ENCODE data around the gene RASA4B.
"Not testable (repeated sequence)": the region's sequence is repeated elsewhere in the genome, so short reads cannot be mapped to it uniquely, and the experiment has no call there.

DNA sequence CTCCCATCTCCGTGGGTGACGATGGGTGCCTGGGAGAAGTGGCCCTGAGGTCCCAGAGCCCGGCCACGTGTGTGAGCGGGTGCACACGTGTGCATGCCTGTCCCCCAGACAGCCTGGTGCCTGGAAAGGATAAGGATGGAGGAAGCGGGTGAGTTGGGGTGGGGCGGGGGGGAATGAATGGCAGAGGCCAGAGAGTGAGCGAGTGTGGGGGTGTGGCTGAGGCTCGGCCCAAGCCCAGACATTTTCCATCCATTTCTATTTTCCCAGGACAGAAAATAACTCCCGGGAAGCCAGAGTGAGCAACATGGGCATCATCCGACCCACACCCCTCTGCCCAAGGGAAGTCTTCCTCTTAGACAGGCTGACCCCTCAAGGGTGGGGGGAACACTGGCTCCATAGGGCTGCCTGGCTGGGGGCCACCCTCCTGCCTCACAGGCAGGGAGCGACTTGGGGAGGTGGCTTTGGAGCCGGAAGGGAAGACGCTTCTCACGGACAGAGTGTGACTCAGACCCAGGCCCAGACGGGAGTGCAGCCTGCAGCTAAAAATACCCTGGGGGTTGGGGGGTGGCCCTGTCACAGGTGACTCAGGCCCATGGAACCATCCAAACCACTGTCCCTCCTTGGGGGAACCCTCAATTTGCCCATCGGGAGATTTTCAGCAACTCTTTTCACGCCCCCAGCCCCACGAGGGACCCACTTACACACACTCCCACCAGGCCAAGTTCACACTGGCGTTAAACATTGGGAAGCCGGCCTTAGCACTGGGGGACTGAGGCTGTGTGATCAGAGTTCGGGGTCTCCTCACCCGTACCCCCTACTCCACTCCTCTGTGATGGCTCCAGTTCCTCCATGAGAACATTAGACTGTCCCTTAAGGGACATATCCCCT is 12.0 kb downstream of the RASA4B start:
- not testable (repeated sequence) for TF ChIP-seq POLR2A (IDR thresholded peaks at IDR 0.05)
- TF ChIP-seq, protein P1, sequence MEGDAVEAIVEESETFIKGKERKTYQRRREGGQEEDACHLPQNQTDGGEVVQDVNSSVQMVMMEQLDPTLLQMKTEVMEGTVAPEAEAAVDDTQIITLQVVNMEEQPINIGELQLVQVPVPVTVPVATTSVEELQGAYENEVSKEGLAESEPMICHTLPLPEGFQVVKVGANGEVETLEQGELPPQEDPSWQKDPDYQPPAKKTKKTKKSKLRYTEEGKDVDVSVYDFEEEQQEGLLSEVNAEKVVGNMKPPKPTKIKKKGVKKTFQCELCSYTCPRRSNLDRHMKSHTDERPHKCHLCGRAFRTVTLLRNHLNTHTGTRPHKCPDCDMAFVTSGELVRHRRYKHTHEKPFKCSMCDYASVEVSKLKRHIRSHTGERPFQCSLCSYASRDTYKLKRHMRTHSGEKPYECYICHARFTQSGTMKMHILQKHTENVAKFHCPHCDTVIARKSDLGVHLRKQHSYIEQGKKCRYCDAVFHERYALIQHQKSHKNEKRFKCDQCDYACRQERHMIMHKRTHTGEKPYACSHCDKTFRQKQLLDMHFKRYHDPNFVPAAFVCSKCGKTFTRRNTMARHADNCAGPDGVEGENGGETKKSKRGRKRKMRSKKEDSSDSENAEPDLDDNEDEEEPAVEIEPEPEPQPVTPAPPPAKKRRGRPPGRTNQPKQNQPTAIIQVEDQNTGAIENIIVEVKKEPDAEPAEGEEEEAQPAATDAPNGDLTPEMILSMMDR (IDR thresholded peaks at IDR 0.05), result not testable (repeated sequence)

All from thyroid gland (tissue), 4 donors.